ENCODE results near the gene TLCD2.

TLCD2 gene

GRCh38 chr17:1735834-1736347 is 25.7 kb upstream of the TLCD2 start:
- TF ChIP-seq, protein P1, sequence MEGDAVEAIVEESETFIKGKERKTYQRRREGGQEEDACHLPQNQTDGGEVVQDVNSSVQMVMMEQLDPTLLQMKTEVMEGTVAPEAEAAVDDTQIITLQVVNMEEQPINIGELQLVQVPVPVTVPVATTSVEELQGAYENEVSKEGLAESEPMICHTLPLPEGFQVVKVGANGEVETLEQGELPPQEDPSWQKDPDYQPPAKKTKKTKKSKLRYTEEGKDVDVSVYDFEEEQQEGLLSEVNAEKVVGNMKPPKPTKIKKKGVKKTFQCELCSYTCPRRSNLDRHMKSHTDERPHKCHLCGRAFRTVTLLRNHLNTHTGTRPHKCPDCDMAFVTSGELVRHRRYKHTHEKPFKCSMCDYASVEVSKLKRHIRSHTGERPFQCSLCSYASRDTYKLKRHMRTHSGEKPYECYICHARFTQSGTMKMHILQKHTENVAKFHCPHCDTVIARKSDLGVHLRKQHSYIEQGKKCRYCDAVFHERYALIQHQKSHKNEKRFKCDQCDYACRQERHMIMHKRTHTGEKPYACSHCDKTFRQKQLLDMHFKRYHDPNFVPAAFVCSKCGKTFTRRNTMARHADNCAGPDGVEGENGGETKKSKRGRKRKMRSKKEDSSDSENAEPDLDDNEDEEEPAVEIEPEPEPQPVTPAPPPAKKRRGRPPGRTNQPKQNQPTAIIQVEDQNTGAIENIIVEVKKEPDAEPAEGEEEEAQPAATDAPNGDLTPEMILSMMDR (IDR thresholded peaks at IDR 0.05; ENCODE audit: extremely low read depth, insufficient read depth, missing control alignments) = no peak
- in situ Hi-C loops (cut with MboI; ENCODE audit: low pct_unique_long_range_greater_than_20kb, low sequenced_read_pairs, unreplicated experiment) = no loop called here
- no peak for DNase-seq (ENCODE audit: low spot score)

- DNase-seq (ENCODE audit: low spot score) = no peak
- in situ Hi-C loops (cut with MboI; ENCODE audit: low pct_unique_long_range_greater_than_20kb, low sequenced_read_pairs, unreplicated experiment) = no loop called here
These were observed 25.2 kb upstream of the TLCD2 start for GRCh38 chr17:1735418-1735817.

GRCh38 chr17:1733759-1734158 is 23.6 kb upstream of the TLCD2 start:
- DNase-seq (ENCODE audit: low spot score) = no peak
- TF ChIP-seq, protein P1 (IDR thresholded peaks at IDR 0.05; ENCODE audit: extremely low read depth, insufficient read depth, missing control alignments) = no peak
- in situ Hi-C loops (cut with MboI; ENCODE audit: low pct_unique_long_range_greater_than_20kb, low sequenced_read_pairs, unreplicated experiment) = no loop called here

More at GRCh38 chr17:1735418-1735817, 25.2 kb upstream of the TLCD2 start:
- TF ChIP-seq, protein P1 (IDR thresholded peaks at IDR 0.05; ENCODE audit: extremely low read depth, insufficient read depth, missing control alignments) = no peak

- no peak for DNase-seq (ENCODE audit: low spot score)
- TF ChIP-seq, protein P1 (IDR thresholded peaks at IDR 0.05; ENCODE audit: extremely low read depth, insufficient read depth, missing control alignments) = no peak
- in situ Hi-C loops (cut with MboI; ENCODE audit: low pct_unique_long_range_greater_than_20kb, low sequenced_read_pairs, unreplicated experiment) = no loop called here
These were observed 22.7 kb upstream of the TLCD2 start for GRCh38 chr17:1732833-1733321.

- DNase-seq (ENCODE audit: low spot score) = no peak
- TF ChIP-seq, protein P1 (IDR thresholded peaks at IDR 0.05; ENCODE audit: extremely low read depth, insufficient read depth, missing control alignments) = no peak
- in situ Hi-C loops (cut with MboI; ENCODE audit: low pct_unique_long_range_greater_than_20kb, low sequenced_read_pairs, unreplicated experiment) = no loop called here
These were observed 22.2 kb upstream of the TLCD2 start for GRCh38 chr17:1732241-1732832.

DNA sequence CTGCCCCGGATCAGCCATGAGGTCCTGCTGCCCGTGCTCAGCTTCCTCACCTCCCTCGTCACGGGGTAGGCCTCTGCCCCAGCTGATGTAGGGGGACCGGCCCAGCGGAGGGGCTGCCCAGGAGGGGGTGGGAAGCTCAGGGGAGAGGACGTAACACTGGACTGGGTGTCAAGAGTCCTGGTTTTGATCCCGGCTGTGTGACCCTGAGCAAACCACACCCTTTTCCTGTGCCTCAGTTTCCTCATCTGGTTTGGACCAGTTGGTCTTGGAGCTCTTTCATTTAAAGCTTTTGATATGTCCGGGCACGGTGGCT is 21.0 kb upstream of the TLCD2 start:
- TF ChIP-seq, protein P1 (IDR thresholded peaks at IDR 0.05; ENCODE audit: extremely low read depth, insufficient read depth, missing control alignments) = no peak
- in situ Hi-C loops (cut with MboI; ENCODE audit: low pct_unique_long_range_greater_than_20kb, low sequenced_read_pairs, unreplicated experiment) = no loop called here
- DNase-seq (ENCODE audit: low spot score) = no peak

Measured in GM13977 (cell line).